GM18498 (cell line): ENCODE data around the gene FSHR.

Experiments
- ATAC-seq: cut with Tn5 transposase; IDR thresholded peaks from one replicate; pipeline ENCODE4 v1.9.1; 2021; ENCODE audit warnings: mild to moderate bottlenecking, moderate library complexity; ENCODE audit not compliant: unreplicated experiment

FSHR gene

DNA sequence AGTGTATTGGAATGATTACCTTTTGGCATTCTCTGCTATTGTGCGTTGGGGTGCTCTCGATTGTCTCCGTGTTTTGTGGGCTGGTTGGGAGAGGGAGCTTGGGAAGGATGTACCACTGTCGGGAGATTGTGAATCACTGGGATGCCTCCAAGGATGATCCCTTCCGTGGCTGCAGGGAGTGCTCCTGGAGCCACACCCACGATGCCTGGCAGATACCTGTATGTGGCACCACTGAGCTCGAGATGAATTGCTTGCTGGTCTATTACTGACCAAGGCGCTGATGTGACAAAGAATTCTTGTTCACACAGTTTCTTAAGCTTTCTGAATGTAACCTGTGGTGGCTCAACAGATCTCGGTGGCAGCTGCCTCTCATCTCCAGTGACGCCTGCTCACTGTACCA lies 239.1 kb downstream of the FSHR start:
- no peak for ATAC-seq

GRCh38 chr2:48914477-48915089 lies 239.7 kb downstream of the FSHR start:
- ATAC-seq: peak; percentile 95
